Activated T-cell treated with anti-CD3 and anti-CD28 coated beads, Interleukin-2, amount 50 U/mL, for 4 hours (primary cell): ENCODE results near the gene CLCA1. TPM values are rescaled to one million over a fixed set of nuclear protein-coding genes. Genes with fewer than 3 reads are reported as not detected.

Source experiments
- ATAC-seq, 2 donors: fragments of 200-7000 bp; cut with Tn5 transposase; one replicate each; pipeline ENCODE4 v1.10.0; 2021
- DNase-seq: peaks from one replicate; pipeline ENCODE4 v3.0.0-alpha.2; 2020
- H3K27me3 Mint-ChIP-seq: one replicate; pipeline ENCODE4 v1.8.0; 2021; ENCODE audit warnings: low read depth, mixed read lengths
- H3K36me3 Mint-ChIP-seq: one replicate; pipeline ENCODE4 v1.8.0; 2022; ENCODE audit warnings: mixed read lengths; ENCODE audit not compliant: insufficient read depth
- H3K4me1 Mint-ChIP-seq: one replicate; pipeline ENCODE4 v1.8.0; 2021; ENCODE audit warnings: low read depth, mixed read lengths
- H3K4me3 Mint-ChIP-seq: one replicate; pipeline ENCODE4 v1.8.0; 2021; ENCODE audit warnings: mild to moderate bottlenecking, moderate library complexity, mixed read lengths
- H3K9me3 Mint-ChIP-seq: one replicate; pipeline ENCODE4 v1.8.0; 2021; ENCODE audit warnings: mixed read lengths
- total RNA-seq, 3 donors: library from RNA; stranded (reverse); gene quantifications; one replicate each; pipeline ENCODE4 v1.2.1, GENCODE V29; 2021

CLCA1 gene
- total RNA-seq, 3 donors from 2014 or later: 0.08 to 0.13 (median 0.08) TPM

DNA sequence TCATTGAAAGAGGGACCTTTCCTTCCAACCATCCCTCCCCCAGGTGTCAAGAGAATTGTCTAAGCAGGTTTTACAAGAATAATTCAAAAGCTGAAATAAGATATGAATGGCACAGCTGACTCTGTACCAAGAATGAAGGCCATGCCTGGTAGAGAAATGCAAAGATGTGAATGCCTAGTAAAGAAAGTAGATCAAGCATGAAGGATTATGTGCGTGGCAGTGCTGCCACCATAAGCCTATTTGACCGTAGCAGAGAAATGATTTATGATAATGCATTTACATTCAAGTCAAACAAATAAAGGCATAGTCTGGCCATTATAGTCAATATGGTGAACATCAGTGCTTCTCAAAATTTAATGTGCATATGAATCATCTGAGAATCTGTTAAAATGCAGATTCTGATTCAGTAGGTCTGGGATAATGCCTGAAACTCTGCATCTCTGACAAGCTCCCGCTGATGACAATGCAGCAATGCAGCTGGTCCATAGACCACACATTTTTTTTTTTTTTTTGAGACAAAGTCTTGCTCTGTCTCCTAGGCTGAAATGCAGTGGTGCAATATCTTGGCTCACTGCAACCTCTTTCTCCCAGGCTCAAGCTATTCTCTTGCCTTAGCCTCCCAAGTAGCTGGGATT, 61.6 kb downstream of the CLCA1 start:
- no peaks in the 10 kb centered on the region for H3K9me3 Mint-ChIP-seq
- ATAC-seq: no peak
- peaks cover 3% of the 10 kb centered on the region for H3K27me3 Mint-ChIP-seq
- no peak for DNase-seq
- no peak overlapping the region for H3K4me3 Mint-ChIP-seq
- H3K4me1 Mint-ChIP-seq: no peaks in the 10 kb centered on the region
- H3K36me3 Mint-ChIP-seq: no peaks in the 10 kb centered on the region

DNA sequence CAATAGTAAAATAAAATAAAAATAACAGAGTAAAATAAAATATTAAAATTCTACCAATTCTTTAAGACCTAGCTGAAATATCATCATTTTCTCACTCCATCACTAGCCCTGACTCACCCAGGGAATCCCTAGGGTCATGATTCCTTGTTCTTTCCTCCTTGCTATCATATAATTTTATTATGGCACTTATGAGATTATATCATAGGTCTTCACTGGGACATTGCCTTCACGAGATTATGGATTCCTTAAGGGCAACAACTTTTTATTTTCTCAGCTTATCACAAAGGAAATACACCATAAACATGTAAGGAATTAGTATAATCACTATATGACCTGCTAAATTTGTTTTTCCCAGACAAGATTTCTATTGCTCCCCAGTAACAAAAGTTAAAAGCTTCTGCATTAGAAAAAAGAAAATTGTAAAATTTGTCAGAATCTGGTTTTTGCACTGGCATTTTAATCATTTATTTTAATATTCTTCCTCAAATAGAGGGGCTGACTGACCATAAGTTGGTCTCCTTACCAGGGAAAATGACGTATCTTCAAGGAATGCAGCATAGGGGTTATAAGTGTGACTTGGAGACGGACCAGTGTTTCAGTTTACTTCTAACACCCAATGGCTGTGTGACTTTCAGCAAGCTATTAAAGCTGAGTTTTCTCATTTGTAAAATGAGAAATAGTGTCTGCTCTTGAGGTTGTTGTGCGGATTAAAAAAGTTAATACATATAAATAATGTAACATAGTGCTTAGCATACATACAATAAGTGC, 69.4 kb downstream of the CLCA1 start:
- no peaks in the 10 kb centered on the region for H3K9me3 Mint-ChIP-seq
- DNase-seq: no peak
- no peak for ATAC-seq
- no peaks in the 10 kb centered on the region for H3K36me3 Mint-ChIP-seq
- no peak overlapping the region for H3K4me3 Mint-ChIP-seq
- H3K4me1 Mint-ChIP-seq: no peaks in the 10 kb centered on the region
- peaks cover 10% of the 10 kb centered on the region for H3K27me3 Mint-ChIP-seq

DNA sequence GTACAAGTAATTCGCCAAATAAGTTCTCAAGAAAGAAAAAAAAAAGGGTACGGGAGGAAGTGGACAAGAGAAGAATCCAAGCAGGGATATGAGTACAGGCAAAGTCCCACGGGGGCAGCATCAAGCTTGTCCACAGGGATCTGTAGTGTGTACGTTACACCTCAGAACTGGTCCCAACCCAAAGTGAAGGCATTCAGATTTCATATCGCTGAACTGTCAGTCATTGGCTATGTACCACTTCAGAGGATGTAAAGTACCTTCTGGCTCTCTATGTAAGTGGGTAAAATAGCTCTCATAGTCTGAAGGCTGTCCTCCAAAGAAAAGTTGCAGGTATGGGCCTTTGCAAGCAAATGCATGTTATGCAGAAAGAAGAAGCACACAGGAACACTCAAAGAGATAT, 70.0 kb downstream of the CLCA1 start:
- Mint-ChIP-seq H3K4me3 (no peak overlapping the region), H3K4me1 (no peaks in the 10 kb centered on the region)

GRCh38 chr1:86541859-86542258, 73.1 kb downstream of the CLCA1 start:
- DNase-seq (no peak), ATAC-seq (no peak)
- Mint-ChIP-seq H3K36me3 (no peaks in the 10 kb centered on the region), H3K27me3 (peaks cover 14% of the 10 kb centered on the region), H3K4me1 (no peaks in the 10 kb centered on the region), H3K4me3 (no peak overlapping the region), H3K9me3 (no peaks in the 10 kb centered on the region)

More for the DNA sequence above, 70.0 kb downstream of the CLCA1 start:
- Mint-ChIP-seq H3K36me3 (no peaks in the 10 kb centered on the region), H3K27me3 (peaks cover 10% of the 10 kb centered on the region), H3K9me3 (no peaks in the 10 kb centered on the region)
- ATAC-seq (no peak), DNase-seq (no peak)

DNA sequence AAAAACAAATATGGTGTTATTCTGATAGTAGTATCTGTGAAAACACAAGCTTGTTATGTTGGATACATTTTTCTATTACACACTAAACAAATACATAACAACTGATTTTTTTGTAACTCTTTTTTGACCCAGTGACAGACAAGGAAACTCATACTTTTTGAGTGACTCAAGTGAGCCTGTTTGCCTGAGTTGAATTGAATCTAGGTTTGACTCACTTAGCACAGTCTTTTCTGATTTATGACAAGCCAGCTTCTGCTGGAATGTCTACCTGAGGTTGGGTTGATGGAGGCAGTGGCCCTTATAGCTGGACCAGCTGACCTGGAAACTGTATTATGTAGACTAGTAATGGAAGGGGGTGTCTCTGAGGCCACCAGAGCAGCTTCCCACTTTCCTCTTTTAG, 73.9 kb downstream of the CLCA1 start:
- no peak overlapping the region for H3K4me3 Mint-ChIP-seq
- no peaks in the 10 kb centered on the region for H3K9me3 Mint-ChIP-seq
- no peaks in the 10 kb centered on the region for H3K4me1 Mint-ChIP-seq
- peaks cover 14% of the 10 kb centered on the region for H3K27me3 Mint-ChIP-seq
- DNase-seq (no peak), ATAC-seq (no peak)
- no peaks in the 10 kb centered on the region for H3K36me3 Mint-ChIP-seq

DNA sequence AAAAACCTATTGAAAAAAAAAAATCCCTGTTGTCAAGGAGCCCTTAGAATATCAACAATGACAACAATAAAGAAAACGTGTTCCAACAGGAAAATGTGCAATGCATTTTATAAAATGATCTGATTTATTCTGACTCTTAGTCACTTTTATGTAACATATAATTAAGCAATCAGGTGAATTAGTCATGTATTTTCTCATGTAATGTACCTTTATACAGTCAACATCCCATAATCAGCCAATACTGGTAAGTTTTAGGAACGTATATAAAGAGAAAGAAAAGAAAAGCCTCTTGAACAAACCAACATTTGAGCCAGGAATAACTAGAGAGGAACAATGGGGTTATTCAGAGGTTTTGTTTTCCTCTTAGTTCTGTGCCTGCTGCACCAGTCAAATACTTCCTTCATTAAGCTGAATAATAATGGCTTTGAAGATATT, 78.1 kb downstream of the CLCA1 start, which contains the start of gene CLCA4:
Gene CLCA4 (plus strand): TSS at position 292 of the 435 bp plus-strand sequence. CDS start 42 bp downstream, at position 334.
- Mint-ChIP-seq H3K4me3 (no peak within 1 kb of the TSS), H3K36me3 (no peaks in the 10 kb centered on the region), H3K27me3 (peaks cover 7% of the 10 kb centered on the region), H3K9me3 (no peaks in the 10 kb centered on the region), H3K4me1 (no peaks in the 10 kb centered on the region)
- no peak for DNase-seq
- ATAC-seq: no peak

DNA sequence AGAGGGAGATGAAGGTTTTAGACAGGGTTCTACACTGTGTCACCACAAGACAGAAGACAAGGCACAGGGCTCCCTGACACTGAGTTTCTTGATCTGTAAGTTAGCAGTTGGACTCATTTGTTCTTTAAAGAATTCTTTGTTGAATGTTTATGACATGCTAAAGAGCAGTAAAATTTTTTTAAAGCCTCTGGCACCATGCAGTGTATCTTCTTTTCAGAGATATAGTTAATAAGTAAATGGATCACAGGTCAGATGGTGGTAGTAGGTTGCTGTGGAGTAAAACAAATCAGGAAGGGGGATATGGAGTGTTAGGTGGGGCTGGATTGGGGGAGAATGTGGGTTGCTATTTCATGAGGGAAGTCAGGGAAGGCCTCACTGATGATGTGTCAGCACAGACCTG, 80.1 kb downstream of the CLCA1 start:
- Mint-ChIP-seq H3K9me3 (no peaks in the 10 kb centered on the region), H3K36me3 (no peaks in the 10 kb centered on the region), H3K4me3 (no peak overlapping the region), H3K27me3 (peaks cover 7% of the 10 kb centered on the region), H3K4me1 (no peaks in the 10 kb centered on the region)
- ATAC-seq (no peak), DNase-seq (no peak)

Other genes with a start within 250 kb of the CLCA1 start
- gene ODF2L, start 72.6 kb upstream of the CLCA1 start, total RNA-seq: 10 to 100 TPM; 10.7 to 18.7 (median 13.5) TPM
- gene CLCA2, start 44.8 kb upstream of the CLCA1 start, total RNA-seq: not detected
- under 1 TPM in 1 of 3 donors, not detected in 2; 0.05 TPM for gene CLCA4, start 78.2 kb downstream of the CLCA1 start, total RNA-seq
- 10 to 100 TPM; 40.8 to 51.1 (median 42.1) TPM for gene SH3GLB1, start 235.6 kb downstream of the CLCA1 start, total RNA-seq